CD4-positive, alpha-beta T cell treated with Interleukin-15 for 1 hour (primary cell): Measurements from ENCODE around the gene TMCC2.
"Not testable (repeated sequence)": the region's sequence is repeated elsewhere in the genome, so short reads cannot be mapped to it uniquely, and the experiment has no call there.

Experiments
- DNase-seq: peaks from one replicate; pipeline ENCODE4 v3.0.0-alpha.2; 2020

TMCC2 gene

GRCh38 chr1:205227584-205228013 lies at the start of gene TMCC2:
Gene TMCC2 (plus strand): TSS chr1:205227946. CDS start chr1:205228565, 619 bp downstream.
- peak; percentile 81 for DNase-seq

- DNase-seq: no peak
Measured at GRCh38 chr1:205179842-205180241, 47.9 kb upstream of the TMCC2 start.

- DNase-seq: not testable (repeated sequence)
Measured at GRCh38 chr1:205180331-205180730, 47.4 kb upstream of the TMCC2 start.

GRCh38 chr1:205182930-205183329 lies 44.8 kb upstream of the TMCC2 start:
- no peak for DNase-seq

GRCh38 chr1:205183676-205184335 lies 43.9 kb upstream of the TMCC2 start:
- no peak for DNase-seq

GRCh38 chr1:205186191-205186590 lies 41.6 kb upstream of the TMCC2 start:
- DNase-seq: no peak

GRCh38 chr1:205187420-205187819 lies 40.3 kb upstream of the TMCC2 start:
- no peak for DNase-seq

GRCh38 chr1:205188098-205188497 lies 39.6 kb upstream of the TMCC2 start:
- DNase-seq: no peak

- no peak for DNase-seq
Measured at GRCh38 chr1:205188596-205188995, 39.1 kb upstream of the TMCC2 start.

- DNase-seq: no peak
Measured at GRCh38 chr1:205189131-205189530, 38.6 kb upstream of the TMCC2 start.

GRCh38 chr1:205190845-205191577 lies 36.7 kb upstream of the TMCC2 start:
- DNase-seq: no peak

GRCh38 chr1:205191622-205192021 lies 36.1 kb upstream of the TMCC2 start:
- DNase-seq: no peak

GRCh38 chr1:205192287-205192686 lies 35.5 kb upstream of the TMCC2 start:
- DNase-seq: no peak

GRCh38 chr1:205199090-205199930 lies 28.4 kb upstream of the TMCC2 start:
- no peak for DNase-seq

GRCh38 chr1:205199931-205200299 lies 27.8 kb upstream of the TMCC2 start:
- DNase-seq: no peak

- DNase-seq: no peak
Measured at GRCh38 chr1:205204552-205204951, 23.2 kb upstream of the TMCC2 start.

GRCh38 chr1:205205055-205205454 lies 22.7 kb upstream of the TMCC2 start:
- DNase-seq: no peak

GRCh38 chr1:205208811-205209210 lies 18.9 kb upstream of the TMCC2 start:
- DNase-seq: no peak

- no peak for DNase-seq
Measured at GRCh38 chr1:205210756-205211168, 17.0 kb upstream of the TMCC2 start.

- DNase-seq: peak; percentile 89
Measured at GRCh38 chr1:205211169-205211838, 16.4 kb upstream of the TMCC2 start, which contains the start of gene DSTYK. Gene DSTYK (minus strand): TSS chr1:205211702. CDS start chr1:205211535, 167 bp downstream.

- no peak for DNase-seq
Measured at GRCh38 chr1:205211839-205212536, 15.8 kb upstream of the TMCC2 start.

GRCh38 chr1:205214756-205215155 lies 13.0 kb upstream of the TMCC2 start:
- DNase-seq: no peak
